Tibial artery (tissue), 4 donors: ENCODE measurements around the gene ARFIP1.

Experiments
- DNase-seq, 2 donors: peaks; one replicate each; pipeline ENCODE4 v3.0.0-alpha.2; 2019
- H3K27ac ChIP-seq, 2 donors: fragments of 200-600 bp; sonication (generic) in 1 of 2; 1 replicate in 1 of 2; 2 replicates in 1 of 2; pipeline ENCODE4 v1.5.1; 2018 to 2019; ENCODE audit warnings: mild to moderate bottlenecking in 1 of 2
- H3K27me3 ChIP-seq, 2 donors: fragments of 200-600 bp; sonication (generic) in 1 of 2; one replicate each; pipeline versions ENCODE4 v1.5.1 to v1.6.0; 2016 to 2019
- H3K36me3 ChIP-seq, 3 donors: fragments of 200-600 bp; sonication (generic) in 2 of 3; one replicate each; pipeline ENCODE4 v1.5.1; 2016 to 2019; ENCODE audit warnings: mild to moderate bottlenecking in 2 of 3
- H3K4me1 ChIP-seq, 4 donors: fragments of 200-600 bp; sonication (generic) in 2 of 4; 1 replicate in 3 of 4; 2 replicates in 1 of 4; pipeline ENCODE4 v1.5.1; 2016 to 2019
- H3K4me3 ChIP-seq, 2 donors: fragments of 200-600 bp; sonication (generic) in 1 of 2; 1 replicate in 1 of 2; 2 replicates in 1 of 2; pipeline ENCODE4 v1.5.1; 2018 to 2019; ENCODE audit warnings: mild to moderate bottlenecking in 2 of 2
- H3K9me3 ChIP-seq, 3 donors: fragments of 200-600 bp; sonication (generic) in 1 of 3; one replicate each; pipeline ENCODE4 v1.5.1; 2016 to 2019
- intact Hi-C: fragments of 100-400 bp; cut with DNase I; formaldehyde crosslinking; loops from one replicate; pipeline ENCODE4 v1.15.0; 2023; ENCODE audit warnings: low total_unique reads
- TF ChIP-seq, protein P1 (sequence below), 2 experiments: fragments of 200-600 bp in 1 of 2; fragments of 450-650 bp in 1 of 2; IDR thresholded peaks; one replicate each; pipeline ENCODE4 v1.5.1; 2017 to 2019; ENCODE audit warnings: antibody characterized with exemption in 2 of 2, mild to moderate bottlenecking in 1 of 2, moderate library complexity in 1 of 2

ARFIP1 gene

GRCh38 chr4:152917543-152918395 is 138.0 kb downstream of the ARFIP1 start:
- TF ChIP-seq, protein P1, sequence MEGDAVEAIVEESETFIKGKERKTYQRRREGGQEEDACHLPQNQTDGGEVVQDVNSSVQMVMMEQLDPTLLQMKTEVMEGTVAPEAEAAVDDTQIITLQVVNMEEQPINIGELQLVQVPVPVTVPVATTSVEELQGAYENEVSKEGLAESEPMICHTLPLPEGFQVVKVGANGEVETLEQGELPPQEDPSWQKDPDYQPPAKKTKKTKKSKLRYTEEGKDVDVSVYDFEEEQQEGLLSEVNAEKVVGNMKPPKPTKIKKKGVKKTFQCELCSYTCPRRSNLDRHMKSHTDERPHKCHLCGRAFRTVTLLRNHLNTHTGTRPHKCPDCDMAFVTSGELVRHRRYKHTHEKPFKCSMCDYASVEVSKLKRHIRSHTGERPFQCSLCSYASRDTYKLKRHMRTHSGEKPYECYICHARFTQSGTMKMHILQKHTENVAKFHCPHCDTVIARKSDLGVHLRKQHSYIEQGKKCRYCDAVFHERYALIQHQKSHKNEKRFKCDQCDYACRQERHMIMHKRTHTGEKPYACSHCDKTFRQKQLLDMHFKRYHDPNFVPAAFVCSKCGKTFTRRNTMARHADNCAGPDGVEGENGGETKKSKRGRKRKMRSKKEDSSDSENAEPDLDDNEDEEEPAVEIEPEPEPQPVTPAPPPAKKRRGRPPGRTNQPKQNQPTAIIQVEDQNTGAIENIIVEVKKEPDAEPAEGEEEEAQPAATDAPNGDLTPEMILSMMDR (IDR thresholded peaks at IDR 0.05) = no peak
- DNase-seq = no peak
- H3K36me3 ChIP-seq = peaks cover 0 to 10% (median 0%) of the 10 kb centered on the region in 3 donors
- H3K27me3 ChIP-seq = no peaks in the 10 kb centered on the region
- no peaks in the 10 kb centered on the region for H3K9me3 ChIP-seq
- no peak overlapping the region for H3K4me3 ChIP-seq
- intact Hi-C loops = no loop called here
- no peaks in the 10 kb centered on the region for H3K4me1 ChIP-seq
- no peak overlapping the region for H3K27ac ChIP-seq

GRCh38 chr4:152919826-152920225 is 140.1 kb downstream of the ARFIP1 start:
- TF ChIP-seq, protein P1 (IDR thresholded peaks at IDR 0.05) = no peak
- H3K27me3 ChIP-seq = no peaks in the 10 kb centered on the region
- DNase-seq = no peak
- intact Hi-C loops = no loop called here
- H3K4me1 ChIP-seq = no peaks in the 10 kb centered on the region
- H3K36me3 ChIP-seq = peaks cover 0 to 10% (median 0%) of the 10 kb centered on the region in 3 donors
- no peaks in the 10 kb centered on the region for H3K9me3 ChIP-seq
- no peak overlapping the region for H3K4me3 ChIP-seq
- H3K27ac ChIP-seq = no peak overlapping the region

DNA sequence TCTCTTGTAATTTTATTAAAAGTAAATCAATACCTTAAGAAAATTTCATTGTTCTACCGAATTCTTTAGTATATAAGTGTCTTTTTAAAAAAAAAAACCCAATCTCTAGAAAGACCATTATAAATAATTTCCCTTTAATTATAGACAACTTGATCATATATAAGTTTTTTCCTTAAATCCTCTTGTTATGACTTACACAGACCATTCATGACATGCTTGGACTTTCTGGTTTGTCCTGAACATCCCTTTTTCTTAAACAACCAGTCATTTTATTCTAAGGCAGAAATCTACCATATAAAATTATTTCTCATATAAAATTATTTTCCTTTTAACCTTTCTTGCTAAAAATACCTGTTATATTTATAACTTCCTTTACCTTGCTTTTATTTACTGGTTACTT is 141.0 kb downstream of the ARFIP1 start:
- H3K4me3 ChIP-seq = no peak overlapping the region
- TF ChIP-seq, protein P1 (IDR thresholded peaks at IDR 0.05) = no peak
- no peaks in the 10 kb centered on the region for H3K9me3 ChIP-seq
- H3K4me1 ChIP-seq = no peaks in the 10 kb centered on the region
- intact Hi-C loops = no loop called here
- no peaks in the 10 kb centered on the region for H3K27me3 ChIP-seq
- DNase-seq = no peak
- no peak overlapping the region for H3K27ac ChIP-seq
- peaks cover 0 to 10% (median 0%) of the 10 kb centered on the region in 3 donors for H3K36me3 ChIP-seq

- DNase-seq = no peak
- intact Hi-C loops = no loop called here
- Histone ChIP-seq H3K27me3 (no peaks in the 10 kb centered on the region), H3K9me3 (no peaks in the 10 kb centered on the region), H3K36me3 (peaks cover 0 to 10% (median 0%) of the 10 kb centered on the region in 3 donors), H3K4me1 (no peaks in the 10 kb centered on the region), H3K4me3 (no peak overlapping the region), H3K27ac (no peak overlapping the region)
- TF ChIP-seq, protein P1 (IDR thresholded peaks at IDR 0.05) = no peak
Observed at GRCh38 chr4:152921284-152921683, 141.5 kb downstream of the ARFIP1 start.

- intact Hi-C loops = no loop called here
- H3K4me3 ChIP-seq = no peak overlapping the region
Observed at GRCh38 chr4:152925851-152926250, 146.1 kb downstream of the ARFIP1 start.

More at GRCh38 chr4:152925851-152926250, 146.1 kb downstream of the ARFIP1 start:
- no peaks in the 10 kb centered on the region for H3K27me3 ChIP-seq
- no peaks in the 10 kb centered on the region for H3K4me1 ChIP-seq
- H3K27ac ChIP-seq = no peak overlapping the region
- no peaks in the 10 kb centered on the region for H3K9me3 ChIP-seq
- no peak for DNase-seq
- TF ChIP-seq, protein P1 (IDR thresholded peaks at IDR 0.05) = no peak
- no peaks in the 10 kb centered on the region for H3K36me3 ChIP-seq
